Colonic mucosa (tissue), 4 donors: ENCODE results near the gene MME. TPM values are rescaled to one million over a fixed set of nuclear protein-coding genes. Genes with fewer than 3 reads are reported as not detected.

ENCODE experiments used
- DNase-seq: peaks from one replicate; pipeline ENCODE4 v3.0.0-alpha.2; 2020
- H3K27ac ChIP-seq: fragments of 200-600 bp; one replicate; pipeline ENCODE4 v1.8.0; 2021
- H3K27me3 ChIP-seq: fragments of 200-600 bp; one replicate; pipeline ENCODE4 v1.8.0; 2021
- H3K36me3 ChIP-seq: fragments of 200-600 bp; one replicate; pipeline ENCODE4 v1.8.0; 2021
- H3K4me1 ChIP-seq: fragments of 200-600 bp; one replicate; pipeline ENCODE4 v1.8.0; 2021; ENCODE audit warnings: mild to moderate bottlenecking
- H3K4me3 ChIP-seq: fragments of 200-600 bp; one replicate; pipeline ENCODE4 v1.8.0; 2021
- H3K9ac ChIP-seq, 2 donors: one replicate each; pipeline ENCODE4 v1.7.0; 2013; ENCODE audit warnings: control low read depth in 2 of 2, low read depth in 2 of 2, low read length in 2 of 2
- H3K9me3 ChIP-seq: fragments of 200-600 bp; one replicate; pipeline ENCODE4 v1.8.0; 2021
- CTCF ChIP-seq: fragments of 200-600 bp; IDR thresholded peaks from one replicate; pipeline ENCODE4 v1.8.0; 2022; ENCODE audit warnings: antibody characterized with exemption, mild to moderate bottlenecking
- intact Hi-C: fragments of 100-400 bp; cut with DNase I; formaldehyde crosslinking; loops from one replicate; pipeline ENCODE4 v1.14.1; 2022
- total RNA-seq, 2 donors: library from RNA; stranded (reverse); fragmentation: NEBNext Ultra II Directional in 1 of 2; extraction: Animal tissue kit (Norgen Biotek cat#: 25700) in 1 of 2; gene quantifications; one replicate each; pipeline ENCODE4 v1.2.1, GENCODE V29; 2021
- donor health status: healthy.
- donor health status: DM: no; HTN: no; CAD: no.
- donor health status: DM: no; HTN: no; CAD: no.

MME gene
- total RNA-seq, 2 donors from 2014 or later: 1.4 to 2.6 TPM

- no peak for TF ChIP-seq CTCF
- H3K9ac ChIP-seq: no peak overlapping the region
- intact Hi-C loops: no loop called here
- no peak overlapping the region for H3K4me3 ChIP-seq
- H3K9me3 ChIP-seq: no peaks in the 10 kb centered on the region
- H3K27me3 ChIP-seq: peaks cover 20% of the 10 kb centered on the region
- no peak overlapping the region for H3K27ac ChIP-seq
- no peaks in the 10 kb centered on the region for H3K36me3 ChIP-seq
- no peak for DNase-seq
- H3K4me1 ChIP-seq: no peaks in the 10 kb centered on the region
These were observed 573 bp downstream of the MME start for GRCh38 chr3:155080692-155081091.

GRCh38 chr3:155083313-155083905 is 3.3 kb downstream of the MME start:
- intact Hi-C loops: no loop called here
- DNase-seq: no peak
- Histone ChIP-seq H3K4me1 (no peaks in the 10 kb centered on the region), H3K9me3 (no peaks in the 10 kb centered on the region), H3K36me3 (no peaks in the 10 kb centered on the region), H3K27ac (no peak overlapping the region), H3K4me3 (no peak overlapping the region), H3K9ac (no peak overlapping the region), H3K27me3 (peaks cover 20% of the 10 kb centered on the region)
- TF ChIP-seq CTCF: no peak

- intact Hi-C loops: no loop called here
- Histone ChIP-seq H3K4me1 (no peaks in the 10 kb centered on the region), H3K27me3 (peaks cover 11% of the 10 kb centered on the region), H3K27ac (no peak overlapping the region), H3K9ac (no peak overlapping the region), H3K4me3 (no peak overlapping the region), H3K36me3 (no peaks in the 10 kb centered on the region), H3K9me3 (no peaks in the 10 kb centered on the region)
- TF ChIP-seq CTCF: no peak
- no peak for DNase-seq
These were observed 4.4 kb downstream of the MME start for GRCh38 chr3:155084567-155084966.

- Histone ChIP-seq H3K27ac (no peak overlapping the region), H3K4me3 (no peak overlapping the region), H3K36me3 (no peaks in the 10 kb centered on the region), H3K9ac (no peak overlapping the region), H3K9me3 (no peaks in the 10 kb centered on the region), H3K4me1 (no peaks in the 10 kb centered on the region), H3K27me3 (peaks cover 3% of the 10 kb centered on the region)
- intact Hi-C loops: no loop called here
- no peak for TF ChIP-seq CTCF
- DNase-seq: no peak
These were observed 5.9 kb downstream of the MME start for GRCh38 chr3:155086051-155086450.

GRCh38 chr3:155088706-155089345 is 8.7 kb downstream of the MME start:
- no peak overlapping the region for H3K4me3 ChIP-seq
- H3K9me3 ChIP-seq: no peaks in the 10 kb centered on the region
- DNase-seq: no peak
- H3K36me3 ChIP-seq: no peaks in the 10 kb centered on the region
- H3K27me3 ChIP-seq: no peaks in the 10 kb centered on the region
- no peak for TF ChIP-seq CTCF
- no peak overlapping the region for H3K27ac ChIP-seq
- intact Hi-C loops: no loop called here
- no peaks in the 10 kb centered on the region for H3K4me1 ChIP-seq
- no peak overlapping the region for H3K9ac ChIP-seq
